HG03571 (cell line): ENCODE results near the gene GAS2L3.

Source experiments
- ATAC-seq: cut with Tn5 transposase; IDR thresholded peaks from one replicate; pipeline ENCODE4 v1.9.1; 2021; ENCODE audit not compliant: unreplicated experiment

Gene GAS2L3

GRCh38 chr12:100656856-100657255 lies 83.4 kb downstream of the GAS2L3 start:
- ATAC-seq = no peak

DNA sequence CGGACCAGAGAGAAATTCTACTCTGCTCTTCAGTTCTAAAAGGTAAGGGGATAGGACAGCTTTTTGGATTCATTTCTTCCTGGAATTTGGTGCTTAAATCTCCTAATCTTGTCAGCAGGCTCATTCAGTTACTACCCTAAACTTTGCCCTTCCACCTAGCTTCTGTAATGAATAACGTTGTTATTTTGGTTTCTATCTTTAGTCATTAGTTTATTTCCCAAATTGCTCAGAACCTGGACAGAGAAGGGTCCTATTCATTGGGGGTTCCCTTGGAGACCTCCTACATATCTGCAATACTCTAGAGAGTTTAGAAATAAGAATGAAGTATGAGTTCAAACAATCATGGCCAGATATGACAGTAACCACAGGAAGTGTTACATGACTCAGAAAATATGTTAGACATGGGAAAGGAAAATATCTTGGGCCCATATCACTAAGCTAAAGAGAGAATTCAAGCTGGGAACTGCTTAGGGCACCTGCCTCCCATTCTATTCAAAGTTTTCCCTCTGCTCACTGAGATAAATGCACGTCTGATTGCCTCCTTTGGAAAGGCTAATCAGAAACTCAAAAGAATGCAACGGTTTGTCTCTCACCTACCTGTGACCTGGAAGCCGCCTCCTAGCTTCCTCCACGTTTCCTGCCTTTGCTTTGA lies 87.9 kb downstream of the GAS2L3 start:
- peak; percentile 65 for ATAC-seq

DNA sequence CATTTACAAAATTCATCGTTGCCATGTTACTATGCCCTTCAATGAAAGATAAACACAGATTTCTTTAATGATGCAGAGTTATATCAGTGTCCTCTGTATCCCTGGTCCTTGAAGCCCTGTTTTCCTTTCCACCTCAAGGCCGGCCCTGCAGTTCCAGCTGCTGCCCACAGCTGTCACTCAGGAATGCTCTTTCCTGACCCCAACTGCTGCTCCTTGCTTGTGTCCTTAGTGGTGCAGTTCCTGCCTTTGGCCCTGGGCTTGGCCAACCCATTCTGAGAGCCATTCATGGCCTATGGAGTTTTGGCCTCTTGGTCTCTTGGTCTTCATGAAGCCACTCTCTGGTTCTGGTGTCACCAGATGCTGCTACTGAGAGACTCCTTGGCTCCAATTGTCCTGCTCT lies 93.1 kb downstream of the GAS2L3 start:
- no peak for ATAC-seq

DNA sequence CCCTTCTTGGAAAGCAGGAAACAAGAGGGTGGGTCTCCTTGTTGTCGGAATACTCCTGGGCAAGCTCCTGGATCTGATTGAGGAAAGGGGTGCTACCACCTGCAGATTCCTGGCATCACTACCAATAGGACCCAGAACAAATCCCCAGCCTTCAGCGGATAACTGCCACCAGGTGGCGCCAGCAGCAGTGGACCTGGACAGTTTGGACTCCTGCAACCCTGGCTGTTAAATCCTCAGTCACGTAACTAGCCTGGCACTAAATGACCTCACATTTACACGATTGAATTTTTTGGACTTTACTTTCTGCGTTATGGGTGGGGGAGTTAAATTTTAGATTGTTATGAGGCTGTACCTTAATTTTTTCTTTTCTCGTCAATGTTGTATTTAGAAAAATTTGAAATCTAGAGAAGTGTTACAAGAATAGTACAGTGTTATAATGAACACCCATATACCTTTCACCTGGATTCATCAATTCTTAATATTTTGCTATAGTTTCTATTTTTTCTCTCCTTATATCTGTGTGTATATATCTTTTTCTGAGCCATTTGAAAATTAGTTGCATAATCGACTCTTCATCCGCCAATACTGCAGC lies 95.6 kb downstream of the GAS2L3 start:
- ATAC-seq = no peak

DNA sequence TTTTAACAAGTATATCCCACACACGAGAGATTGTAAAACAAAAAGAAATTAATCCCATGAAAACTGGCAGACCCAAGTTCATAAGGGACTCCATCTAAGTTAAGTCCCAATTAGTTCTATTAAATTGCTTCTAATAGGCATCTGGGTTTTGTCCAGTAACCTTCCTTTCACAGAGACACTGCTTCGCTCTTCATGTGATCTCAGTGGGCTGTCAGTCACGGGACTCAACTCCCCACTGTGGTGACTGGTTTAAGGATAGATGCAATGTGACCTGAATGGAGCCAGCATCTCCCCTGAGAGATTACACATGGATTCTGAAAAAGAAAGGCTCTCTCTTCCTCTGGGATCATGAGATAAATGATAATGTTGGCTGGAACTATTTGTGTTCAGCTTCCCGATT lies 96.4 kb downstream of the GAS2L3 start:
- ATAC-seq = no peak

DNA sequence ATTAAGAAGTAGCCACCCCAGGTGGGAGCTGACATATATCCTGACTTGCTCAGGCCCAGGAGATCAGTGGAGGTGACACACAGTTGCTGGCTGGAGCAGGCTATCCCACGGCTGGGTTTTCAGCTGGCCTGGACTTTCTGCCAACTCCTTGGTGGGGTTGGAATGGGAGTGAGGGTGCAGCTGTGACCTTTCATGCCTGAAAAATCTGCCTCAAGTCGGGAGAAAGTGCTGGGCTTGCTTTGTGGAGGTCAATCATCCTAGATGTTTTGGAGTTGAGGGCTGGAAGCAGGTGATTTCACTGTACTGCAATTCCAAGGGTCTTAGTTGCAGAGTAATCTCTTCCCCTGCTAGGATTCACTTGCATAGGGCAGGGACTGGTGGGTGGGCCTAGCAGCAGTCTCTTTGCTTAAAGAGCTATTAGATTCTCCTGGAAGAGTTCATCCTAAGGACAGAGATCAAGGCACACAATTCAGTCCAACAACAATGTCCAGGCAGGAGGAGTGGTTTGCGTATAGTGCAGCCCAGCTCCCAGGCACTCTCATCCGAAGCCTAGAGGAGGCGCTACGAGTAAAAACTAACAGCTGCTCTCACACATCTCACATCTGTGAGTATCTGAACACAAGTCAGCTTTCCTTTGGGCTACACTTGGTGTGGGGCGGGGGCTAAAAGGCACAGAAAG lies 98.1 kb downstream of the GAS2L3 start:
- ATAC-seq = peak; percentile 14

- peak; percentile 63 for ATAC-seq
Measured at GRCh38 chr12:100672075-100672592, 98.7 kb downstream of the GAS2L3 start.

DNA sequence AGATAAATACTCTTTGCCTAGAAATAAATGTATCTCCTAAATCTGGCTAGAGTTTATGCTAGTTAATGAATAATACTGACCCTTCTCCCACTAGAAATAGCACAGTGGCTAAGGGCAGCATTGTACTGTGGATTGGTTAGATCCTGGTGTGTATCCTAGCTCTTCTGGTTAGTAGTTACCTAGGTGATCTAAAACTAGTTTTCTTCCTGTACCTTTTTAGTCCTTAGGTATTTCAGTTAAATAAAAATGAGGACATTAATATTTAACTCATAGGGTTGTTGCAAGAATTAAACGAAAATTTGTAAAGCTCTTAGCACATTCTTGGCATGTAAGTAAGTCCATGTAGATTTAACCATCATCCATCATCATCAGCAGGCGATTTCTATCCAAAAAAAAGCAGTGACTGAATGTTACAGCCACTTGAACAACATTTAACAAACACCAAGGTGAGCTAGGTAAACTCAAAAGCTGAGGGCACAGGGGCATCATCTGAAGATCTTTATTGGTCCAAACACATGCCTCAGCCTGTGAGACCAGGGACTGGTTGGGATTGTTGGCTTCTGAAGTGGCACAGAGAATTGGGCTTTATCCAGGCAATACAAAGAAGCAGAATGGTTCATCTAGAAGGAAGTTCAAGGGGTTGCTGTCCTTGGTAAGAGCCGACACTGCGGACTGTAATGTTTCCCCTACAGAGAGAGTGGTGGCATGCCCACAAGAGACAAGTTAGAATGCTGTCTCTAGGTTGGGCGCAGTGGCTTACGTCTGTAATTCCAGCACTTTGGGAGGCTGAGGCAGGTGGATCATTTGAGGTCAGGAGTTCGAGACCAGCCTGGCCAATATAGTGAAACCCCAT lies 100.8 kb downstream of the GAS2L3 start:
- ATAC-seq = no peak
